HepG2 (cell line): ENCODE data around the gene GPR152. TPM values are rescaled to one million over a fixed set of nuclear protein-coding genes. Genes with fewer than 3 reads are reported as not detected.

Experiments
- AGO1 ChIP-seq: fragments of 200-400 bp; formaldehyde crosslinking; IDR thresholded peaks from 2 replicates; pipeline ENCODE4 v1.6.1; 2017; ENCODE audit warnings: mild to moderate bottlenecking, low read depth, low read length, moderate library complexity; ENCODE audit not compliant: poor library complexity, severe bottlenecking
- DR1 ChIP-seq: sonication (generic); formaldehyde crosslinking; IDR thresholded peaks from 2 replicates; pipeline ENCODE4 v1.8.0; 2021; ENCODE audit warnings: mild to moderate bottlenecking, missing genetic modification reagents, inconsistent platforms
- GATA4 ChIP-seq: sonication (generic); IDR thresholded peaks from 2 replicates; pipeline ENCODE4 v1.6.1; 2016; ENCODE audit warnings: antibody characterized with exemption, low read depth, borderline replicate concordance
- JUN ChIP-seq: sonication (generic); formaldehyde crosslinking; IDR thresholded peaks from 2 replicates; pipeline ENCODE4 v1.4.0; 2020; ENCODE audit warnings: mild to moderate bottlenecking, missing genetic modification reagents
- NONO ChIP-seq, 2 experiments: fragments of 450-650 bp in 1 of 2; sonication (generic) in 1 of 2; formaldehyde crosslinking in 1 of 2; IDR thresholded peaks in 1 of 2; conservative IDR thresholded peaks in 1 of 2; 2 replicates each; pipeline versions ENCODE4 v1.6.1 to v1.8.0; 2017 to 2022; ENCODE audit warnings: mild to moderate bottlenecking in 1 of 2, missing genetic modification reagents in 1 of 2, moderate library complexity in 1 of 2
- POGK ChIP-seq: sonication (generic); formaldehyde crosslinking; conservative IDR thresholded peaks from 2 replicates; pipeline ENCODE4 v1.8.0; 2022; ENCODE audit warnings: mild to moderate bottlenecking, moderate library complexity, missing genetic modification reagents
- UBTF ChIP-seq: sonication (generic); formaldehyde crosslinking; IDR thresholded peaks from 2 replicates; pipeline ENCODE4 v1.4.0; 2020; ENCODE audit warnings: mild to moderate bottlenecking, missing genetic modification reagents
- ZFP1 ChIP-seq: IDR thresholded peaks from 2 replicates; pipeline ENCODE4 v1.6.1; 2016
- ZFP36L2 ChIP-seq: sonication (generic); formaldehyde crosslinking; IDR thresholded peaks from 2 replicates; pipeline ENCODE4 v1.4.0; 2020; ENCODE audit warnings: missing genetic modification reagents
- ZNF232 ChIP-seq: sonication (generic); formaldehyde crosslinking; IDR thresholded peaks from 2 replicates; pipeline ENCODE4 v1.4.0; 2020; ENCODE audit warnings: missing genetic modification reagents, borderline replicate concordance
- ZNF335 ChIP-seq: sonication (generic); formaldehyde crosslinking; IDR thresholded peaks from 2 replicates; pipeline ENCODE4 v1.4.0; 2020; ENCODE audit warnings: missing genetic modification reagents
- ZNF484 ChIP-seq: sonication (generic); formaldehyde crosslinking; IDR thresholded peaks from 2 replicates; pipeline ENCODE4 v1.5.1; 2020; ENCODE audit warnings: mild to moderate bottlenecking, low read depth, missing genetic modification reagents, borderline replicate concordance
- ZNF704 ChIP-seq: sonication (generic); formaldehyde crosslinking; IDR thresholded peaks from 2 replicates; pipeline ENCODE4 v1.8.1; 2023; ENCODE audit warnings: mild to moderate bottlenecking, inconsistent platforms, moderate library complexity, missing genetic modification reagents, borderline replicate concordance
- ZNF761 ChIP-seq: sonication (generic); formaldehyde crosslinking; conservative IDR thresholded peaks from 2 replicates; pipeline ENCODE4 v1.4.0; 2020; ENCODE audit warnings: mild to moderate bottlenecking, missing genetic modification reagents
- ZNF839 ChIP-seq: sonication (generic); formaldehyde crosslinking; IDR thresholded peaks from 2 replicates; pipeline ENCODE4 v1.4.0; 2020; ENCODE audit warnings: missing genetic modification reagents, mild to moderate bottlenecking, borderline replicate concordance
- polyA plus RNA-seq, 8 experiments: library from polyadenylated mRNA; depleted of rRNA in 3 of 8; stranded (reverse) in 7 of 8; unstranded in 1 of 8; fragments of >200 nt; fragmentation: Illumina TruSeq in 4 of 8; extraction: Trizol in 4 of 8; gene quantifications; 2 replicates each; pipeline versions ENCODE4 v1.2.1 to v1.2.3, GENCODE V29; 2011 to 2016; ENCODE audit warnings: low read depth in 4 of 8, missing spikeins in 1 of 8, mixed read lengths in 1 of 8; ENCODE audit not compliant: insufficient read depth in 1 of 8
- total RNA-seq, 5 experiments: library from RNA; depleted of rRNA; stranded (reverse); fragments of >200 nt; fragmentation: Illumina TruSeq; extraction: Trizol; gene quantifications; 2 replicates each; pipeline ENCODE4 v1.2.3, GENCODE V29; 2016; ENCODE audit warnings: low read depth in 1 of 5
- TF ChIP-seq, protein P1 (sequence below): sonication (generic); IDR thresholded peaks from 2 replicates; pipeline ENCODE4 v1.6.1; 2016; ENCODE audit warnings: low read depth, borderline replicate concordance
- TF ChIP-seq, protein P2 (sequence below): sonication (generic); formaldehyde crosslinking; IDR thresholded peaks from 2 replicates; pipeline ENCODE4 v1.8.1; 2023; ENCODE audit warnings: mild to moderate bottlenecking, missing genetic modification reagents
- TF ChIP-seq, protein P3 (sequence below): sonication (generic); formaldehyde crosslinking; IDR thresholded peaks from 2 replicates; pipeline ENCODE4 v1.5.0; 2020; ENCODE audit warnings: mild to moderate bottlenecking, low read depth, missing genetic modification reagents, borderline replicate concordance

Gene GPR152
- total and polyA plus RNA-seq, 2 of the 13 experiments (the other 11 are each of a cell fraction or from before 2014, with no cell fraction given), result not detected

- TF ChIP-seq NONO (IDR thresholded peaks at IDR 0.05) (no peak), NONO (CRISPR knock-in tag; conservative IDR thresholded peaks at IDR 0.05) (peak; percentile 82; the same call in 1 of the 2 replicates), ZNF839 (peak; percentile 54; the same call in 1 of the 2 replicates), ZFP36L2 (0 out of 2 replicates have a peak, but pooled peaks have one; percentile 37), ZNF704 (CRISPR knock-in tag) (peak; percentile 90), DR1 (CRISPR knock-in tag) (peak; percentile 61; the same call in 1 of the 2 replicates), GATA4 (0 out of 2 replicates have a peak, but pooled peaks have one; percentile 40), ZFP1 (CRISPR knock-in tag) (no peak), UBTF (CRISPR knock-in tag) (peak; percentile 32; the same call in 1 of the 2 replicates), ZNF232 (CRISPR knock-in tag) (peak; percentile 82; the same call in 1 of the 2 replicates), ZNF484 (CRISPR knock-in tag) (no peak), ZNF761 (CRISPR knock-in tag) (no peak), JUN (CRISPR knock-in tag) (0 out of 2 replicates have a peak, but pooled peaks have one; percentile 64), POGK (CRISPR knock-in tag) (0 out of 2 replicates have a peak, but pooled peaks have one; percentile 46), ZNF335 (CRISPR knock-in tag) (peak; percentile 94), AGO1 (peak; percentile 19)
- TF ChIP-seq, protein P1, sequence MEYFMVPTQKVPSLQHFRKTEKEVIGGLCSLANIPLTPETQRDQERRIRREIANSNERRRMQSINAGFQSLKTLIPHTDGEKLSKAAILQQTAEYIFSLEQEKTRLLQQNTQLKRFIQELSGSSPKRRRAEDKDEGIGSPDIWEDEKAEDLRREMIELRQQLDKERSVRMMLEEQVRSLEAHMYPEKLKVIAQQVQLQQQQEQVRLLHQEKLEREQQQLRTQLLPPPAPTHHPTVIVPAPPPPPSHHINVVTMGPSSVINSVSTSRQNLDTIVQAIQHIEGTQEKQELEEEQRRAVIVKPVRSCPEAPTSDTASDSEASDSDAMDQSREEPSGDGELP, result peak; percentile 66; the same call in 1 of the 2 replicates
- TF ChIP-seq, protein P2, sequence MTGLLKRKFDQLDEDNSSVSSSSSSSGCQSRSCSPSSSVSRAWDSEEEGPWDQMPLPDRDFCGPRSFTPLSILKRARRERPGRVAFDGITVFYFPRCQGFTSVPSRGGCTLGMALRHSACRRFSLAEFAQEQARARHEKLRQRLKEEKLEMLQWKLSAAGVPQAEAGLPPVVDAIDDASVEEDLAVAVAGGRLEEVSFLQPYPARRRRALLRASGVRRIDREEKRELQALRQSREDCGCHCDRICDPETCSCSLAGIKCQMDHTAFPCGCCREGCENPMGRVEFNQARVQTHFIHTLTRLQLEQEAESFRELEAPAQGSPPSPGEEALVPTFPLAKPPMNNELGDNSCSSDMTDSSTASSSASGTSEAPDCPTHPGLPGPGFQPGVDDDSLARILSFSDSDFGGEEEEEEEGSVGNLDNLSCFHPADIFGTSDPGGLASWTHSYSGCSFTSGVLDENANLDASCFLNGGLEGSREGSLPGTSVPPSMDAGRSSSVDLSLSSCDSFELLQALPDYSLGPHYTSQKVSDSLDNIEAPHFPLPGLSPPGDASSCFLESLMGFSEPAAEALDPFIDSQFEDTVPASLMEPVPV (CRISPR knock-in tag), result peak; percentile 75
- TF ChIP-seq, protein P3, sequence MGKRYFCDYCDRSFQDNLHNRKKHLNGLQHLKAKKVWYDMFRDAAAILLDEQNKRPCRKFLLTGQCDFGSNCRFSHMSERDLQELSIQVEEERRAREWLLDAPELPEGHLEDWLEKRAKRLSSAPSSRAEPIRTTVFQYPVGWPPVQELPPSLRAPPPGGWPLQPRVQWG (CRISPR knock-in tag), result no peak
Observed at GRCh38 chr11:67428052-67429001, 24.2 kb downstream of the GPR152 start, which contains the start of gene RPS6KB2 (continued).
